ENCODE results near the gene CREG1.

The CREG1 gene

GRCh38 chr1:167529829-167530474 lies 23.6 kb downstream of the CREG1 start:
- DNase-seq: no peak

- no peak for DNase-seq
These were observed 25.4 kb downstream of the CREG1 start for GRCh38 chr1:167528057-167528728.

- no peak for DNase-seq
These were observed 26.7 kb downstream of the CREG1 start for GRCh38 chr1:167526667-167527383.

- no peak for DNase-seq
These were observed 28.9 kb downstream of the CREG1 start for GRCh38 chr1:167524651-167525050.

GRCh38 chr1:167522246-167522645 lies 31.3 kb downstream of the CREG1 start:
- no peak for DNase-seq

- no peak for DNase-seq
These were observed 32.8 kb downstream of the CREG1 start for GRCh38 chr1:167520711-167521206.

- DNase-seq: peak; percentile 76
These were observed 35.2 kb downstream of the CREG1 start, which contains the start of gene CD247 for GRCh38 chr1:167518331-167518700. TSS of gene CD247 (minus strand) at chr1:167518529. CDS start at chr1:167518465, 64 bp downstream.

- DNase-seq: peak; percentile 96
These were observed 35.8 kb downstream of the CREG1 start for GRCh38 chr1:167517535-167518330.

- no peak for DNase-seq
These were observed 36.9 kb downstream of the CREG1 start for GRCh38 chr1:167516404-167517388.

- DNase-seq: no peak
These were observed 37.7 kb downstream of the CREG1 start for GRCh38 chr1:167515893-167516321.

- no peak for DNase-seq
These were observed 38.1 kb downstream of the CREG1 start for GRCh38 chr1:167515461-167515860.

- DNase-seq: no peak
These were observed 39.3 kb downstream of the CREG1 start for GRCh38 chr1:167514288-167514687.

- no peak for DNase-seq
These were observed 41.4 kb downstream of the CREG1 start for GRCh38 chr1:167512046-167512654.

GRCh38 chr1:167511374-167511986 lies 42.1 kb downstream of the CREG1 start:
- DNase-seq: no peak

- DNase-seq: no peak
These were observed 42.7 kb downstream of the CREG1 start for GRCh38 chr1:167510881-167511280.

- no peak for DNase-seq
These were observed 43.3 kb downstream of the CREG1 start for GRCh38 chr1:167510244-167510643.

GRCh38 chr1:167509587-167509986 lies 44.0 kb downstream of the CREG1 start:
- no peak for DNase-seq

- DNase-seq: no peak
These were observed 45.8 kb downstream of the CREG1 start for GRCh38 chr1:167507719-167508118.

- DNase-seq: no peak
These were observed 49.1 kb downstream of the CREG1 start for GRCh38 chr1:167504467-167504827.

GRCh38 chr1:167503626-167504466 lies 49.7 kb downstream of the CREG1 start:
- DNase-seq: no peak
